SK-N-DZ (cell line): ENCODE measurements around the gene PTGDR.

ENCODE experiments used
- DNase-seq: peaks from one replicate; pipeline ENCODE4 v3.0.0-alpha.2; 2015; ENCODE audit warnings: low spot score

PTGDR gene

GRCh38 chr14:52310541-52310940, 43.0 kb downstream of the PTGDR start:
- DNase-seq = no peak

- no peak for DNase-seq
Measured at GRCh38 chr14:52312931-52313355, 45.4 kb downstream of the PTGDR start.

- peak; percentile 8 for DNase-seq
Measured at GRCh38 chr14:52313462-52313861, 46.0 kb downstream of the PTGDR start.

- DNase-seq = peak; percentile 82
Measured at GRCh38 chr14:52313903-52314594, 46.6 kb downstream of the PTGDR start, which contains the start of gene PTGER2. PTGER2 (plus strand) TSS chr14:52314312; CDS start chr14:52314549, 237 bp downstream.

- DNase-seq = peak; percentile 15
Measured at GRCh38 chr14:52314595-52315354, 47.3 kb downstream of the PTGDR start.

- DNase-seq = no peak
Measured at GRCh38 chr14:52315355-52315718, 47.8 kb downstream of the PTGDR start.

GRCh38 chr14:52318062-52318461, 50.6 kb downstream of the PTGDR start:
- DNase-seq = no peak

GRCh38 chr14:52318826-52319645, 51.5 kb downstream of the PTGDR start:
- no peak for DNase-seq

- DNase-seq = no peak
Measured at GRCh38 chr14:52319919-52320318, 52.4 kb downstream of the PTGDR start.

- no peak for DNase-seq
Measured at GRCh38 chr14:52325126-52325525, 57.6 kb downstream of the PTGDR start.

- DNase-seq = no peak
Measured at GRCh38 chr14:52325630-52326029, 58.1 kb downstream of the PTGDR start.
